Hematopoietic multipotent progenitor cell treated with erythropoietin and hydrocortisone succinate and interleukin-3 and kit ligand, for 8 days (in vitro differentiated cells): Measurements from ENCODE around the gene MTARC2.

Source experiments
- DNase-seq: peaks from one replicate; pipeline ENCODE4 v3.0.0-alpha.2; 2015

The MTARC2 gene

DNA sequence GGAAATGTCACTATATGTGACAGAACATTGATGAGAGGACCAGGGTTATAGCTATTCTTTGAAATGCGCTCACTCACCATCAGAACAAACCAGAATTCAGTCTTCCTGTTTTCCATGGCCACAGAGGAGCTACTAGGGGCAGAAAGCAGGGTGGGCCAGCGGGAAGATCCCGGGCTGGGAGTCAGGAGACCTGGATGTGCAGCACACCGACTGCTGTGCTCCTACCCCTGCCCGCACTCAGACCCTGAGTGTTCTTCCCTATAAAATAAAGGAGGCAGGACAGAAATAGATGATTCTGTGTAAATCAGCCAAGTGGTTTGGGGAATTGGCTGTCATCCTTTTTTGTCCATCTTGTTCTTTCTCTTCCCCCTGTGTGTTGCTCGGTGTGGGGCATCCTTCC, 59.6 kb downstream of the MTARC2 start:
- no peak for DNase-seq

DNA sequence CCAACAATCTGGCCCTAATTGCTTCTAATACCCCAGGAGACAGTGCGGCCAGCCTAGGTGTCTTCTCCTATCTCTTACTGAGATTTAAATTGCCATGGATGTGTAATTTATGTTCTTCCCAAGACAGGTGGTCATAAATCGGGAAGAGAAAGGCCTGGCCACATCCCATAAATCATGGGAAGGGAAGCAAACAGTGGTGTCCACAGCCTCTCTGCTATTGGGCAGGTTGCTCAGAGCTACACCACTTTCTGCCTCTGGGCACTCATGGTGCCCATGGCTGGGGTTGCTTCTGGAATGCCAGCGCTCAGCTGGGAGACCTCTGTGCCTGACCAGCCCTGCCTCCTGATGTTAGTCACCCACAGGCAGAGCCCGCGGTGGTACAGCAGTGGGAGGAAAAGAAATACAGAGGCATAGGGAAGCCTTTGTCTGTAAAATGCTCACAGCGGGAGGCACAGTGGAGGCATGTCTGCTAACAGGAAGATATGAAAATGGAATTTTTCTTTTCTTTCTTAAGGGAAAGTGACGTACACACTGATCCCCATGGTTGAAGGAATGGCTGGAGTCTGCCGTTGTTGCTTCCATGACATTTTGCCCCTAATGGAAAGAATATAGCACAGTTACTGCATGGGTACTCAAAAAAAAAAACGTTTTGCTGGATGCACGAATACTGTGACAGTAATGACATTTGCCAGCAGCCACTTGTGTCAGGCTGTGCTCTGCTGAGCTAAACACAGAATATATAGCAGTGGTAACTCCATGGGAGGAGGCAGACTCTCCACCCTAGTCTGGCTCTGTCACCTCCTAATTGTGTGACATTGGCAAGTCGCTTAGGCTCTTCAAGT, 60.4 kb downstream of the MTARC2 start:
- DNase-seq, result no peak

DNA sequence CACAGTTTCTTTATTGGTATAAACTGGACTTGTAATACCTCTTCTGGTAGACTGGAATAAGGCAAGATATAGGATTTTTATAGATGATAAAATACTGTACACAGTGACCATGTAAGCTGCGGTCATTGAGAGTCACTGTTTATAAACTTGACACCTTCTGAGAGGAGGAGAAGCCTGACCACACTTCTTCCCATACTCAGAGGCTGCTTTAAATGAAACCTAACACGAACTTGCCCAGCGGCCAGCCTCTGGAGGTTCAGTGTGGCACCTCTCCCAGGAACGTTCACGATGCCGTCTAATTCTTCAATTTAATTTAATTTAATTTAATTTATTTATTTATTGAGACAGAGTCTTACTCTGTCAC, 61.0 kb downstream of the MTARC2 start:
- no peak for DNase-seq

DNA sequence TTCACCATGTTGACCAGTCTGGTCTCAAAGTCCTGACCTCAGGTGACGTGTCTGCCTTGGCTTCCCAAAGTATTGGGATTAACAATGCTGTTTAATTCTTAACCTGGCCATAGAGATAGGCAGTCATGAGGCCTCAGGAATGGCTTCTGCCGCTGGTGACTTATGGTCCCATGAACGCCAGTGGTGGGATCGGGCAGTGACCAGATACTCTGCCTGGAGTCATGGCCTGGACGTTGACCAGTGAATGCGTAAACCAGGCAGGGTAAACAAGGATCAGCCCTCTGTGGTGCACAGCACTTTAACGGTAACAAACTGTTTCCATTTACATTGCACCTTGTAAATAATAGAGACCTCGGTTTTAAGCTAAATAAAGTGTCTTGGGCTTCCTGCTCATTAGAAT, 61.6 kb downstream of the MTARC2 start:
- no peak for DNase-seq

DNA sequence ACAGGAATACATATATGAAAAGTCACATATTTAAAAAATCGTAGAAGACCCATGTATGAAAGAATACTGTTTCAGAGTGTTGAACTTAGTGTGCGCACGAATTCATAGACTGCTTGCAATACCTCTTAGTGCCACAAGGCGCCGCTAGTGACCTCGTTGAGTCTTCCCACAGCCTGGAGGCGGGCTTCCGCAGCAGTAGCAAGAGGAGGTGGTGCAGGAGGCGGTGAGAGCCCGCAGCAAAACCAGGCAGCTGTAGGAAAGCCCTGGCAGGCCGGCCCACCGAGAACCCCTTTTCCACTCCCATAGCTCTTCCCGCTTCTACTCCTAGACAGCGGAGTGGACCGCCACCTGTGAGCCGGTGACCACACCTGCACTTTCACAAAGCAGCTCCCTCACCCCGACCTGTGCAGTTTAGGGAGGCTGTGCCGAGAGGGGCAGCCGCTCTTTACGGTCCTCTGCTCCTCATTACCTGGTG, 62.1 kb downstream of the MTARC2 start:
- DNase-seq, result peak; percentile 79

DNA sequence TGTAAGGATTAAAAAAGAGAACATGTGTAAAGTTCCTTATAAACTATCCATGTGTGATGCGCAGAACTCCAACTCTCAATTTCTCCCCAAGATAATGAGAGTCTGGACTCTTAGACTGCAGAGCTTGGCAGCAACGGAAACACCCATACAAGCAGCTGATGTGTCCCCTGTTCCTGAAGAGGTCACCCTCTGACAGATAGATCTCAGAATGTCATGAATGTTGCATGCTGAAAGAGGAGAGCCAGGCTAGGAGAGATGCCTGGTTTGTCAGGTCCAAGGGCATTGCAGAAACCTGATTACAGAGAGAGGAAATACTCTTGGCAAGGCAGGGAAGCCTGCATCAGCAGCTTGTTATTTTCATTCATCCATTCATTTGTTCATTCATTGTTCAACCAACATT, 62.8 kb downstream of the MTARC2 start:
- DNase-seq, result no peak

- no peak for DNase-seq
These were observed 63.6 kb downstream of the MTARC2 start for GRCh38 chr1:220811695-220812094.

- DNase-seq, result no peak
These were observed 64.2 kb downstream of the MTARC2 start for GRCh38 chr1:220812308-220812707.

GRCh38 chr1:220813013-220813412, 64.9 kb downstream of the MTARC2 start:
- DNase-seq, result no peak

DNA sequence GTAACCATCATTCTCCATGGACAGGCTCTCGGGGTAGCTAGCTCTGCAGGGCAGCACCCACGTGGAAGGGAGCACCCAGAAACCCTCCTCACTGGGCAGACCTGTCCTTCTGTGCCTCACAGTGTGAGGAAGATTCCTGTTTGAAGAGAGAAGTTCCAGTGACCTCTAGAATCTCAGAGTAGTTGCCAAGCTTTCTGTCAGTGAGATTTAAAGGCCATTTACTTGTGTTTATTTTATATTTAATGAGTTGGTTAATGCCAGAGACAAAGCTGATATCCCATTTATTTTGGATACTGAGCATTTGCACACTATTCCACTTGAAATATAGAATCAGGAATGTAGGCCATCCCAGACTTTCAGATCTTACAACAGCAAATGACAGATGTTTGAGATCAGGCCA, 67.3 kb downstream of the MTARC2 start:
- no peak for DNase-seq

DNA sequence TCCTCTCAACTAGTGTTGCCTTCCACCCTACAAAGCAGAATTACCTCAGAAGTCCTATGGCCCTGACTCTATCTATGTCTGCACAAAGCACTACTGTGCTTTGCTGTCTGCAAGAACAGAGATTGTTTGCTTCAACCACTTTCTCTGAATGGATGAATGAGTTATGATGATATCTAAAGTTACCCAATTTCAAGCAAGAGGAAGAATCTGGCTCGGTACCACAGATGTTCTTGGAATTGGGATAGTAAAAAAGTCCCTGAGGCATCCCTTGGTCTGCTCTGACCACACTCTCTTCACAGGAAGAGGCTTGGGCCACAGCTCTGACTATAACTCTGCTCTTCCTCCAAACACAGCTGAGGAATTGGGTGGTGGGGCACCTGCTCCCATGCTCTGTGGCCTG, 69.8 kb downstream of the MTARC2 start:
- no peak for DNase-seq

DNA sequence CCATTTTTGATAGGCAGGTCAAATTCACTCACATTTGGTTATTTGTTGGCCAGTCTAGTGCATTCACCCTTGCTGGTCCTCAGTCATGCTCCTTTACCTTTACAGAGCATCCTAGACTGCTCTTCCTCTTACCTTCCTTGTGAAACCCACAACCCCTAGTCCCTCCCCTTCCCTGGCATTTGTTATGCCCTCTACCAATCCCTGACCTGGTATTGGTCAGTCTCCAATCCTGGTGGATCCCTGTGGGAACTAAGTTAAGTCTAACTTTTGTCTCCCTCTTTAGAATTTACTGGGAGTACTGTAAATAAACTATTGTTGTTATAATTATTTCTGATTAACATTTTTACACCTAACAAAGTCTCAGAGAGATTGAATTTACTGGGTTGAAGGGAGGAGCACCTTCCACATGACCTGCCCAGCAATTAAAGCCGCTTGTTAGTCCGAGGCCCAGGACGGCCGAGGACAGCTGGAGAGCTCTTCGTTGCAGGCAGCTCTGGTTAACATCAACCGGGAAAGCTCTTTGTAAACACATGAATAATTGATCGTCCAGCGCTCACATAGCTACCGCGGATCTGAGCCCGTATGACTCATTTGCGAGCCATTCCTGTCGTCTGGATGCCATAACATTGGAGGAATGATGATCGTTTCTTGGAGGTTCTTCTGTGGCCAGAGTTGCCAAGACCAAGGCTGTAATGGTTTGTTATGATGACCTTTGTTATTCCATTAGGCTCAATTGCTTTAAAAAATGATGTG, 70.5 kb downstream of the MTARC2 start:
- no peak for DNase-seq

GRCh38 chr1:220819467-220820026, 71.4 kb downstream of the MTARC2 start:
- DNase-seq, result no peak

DNA sequence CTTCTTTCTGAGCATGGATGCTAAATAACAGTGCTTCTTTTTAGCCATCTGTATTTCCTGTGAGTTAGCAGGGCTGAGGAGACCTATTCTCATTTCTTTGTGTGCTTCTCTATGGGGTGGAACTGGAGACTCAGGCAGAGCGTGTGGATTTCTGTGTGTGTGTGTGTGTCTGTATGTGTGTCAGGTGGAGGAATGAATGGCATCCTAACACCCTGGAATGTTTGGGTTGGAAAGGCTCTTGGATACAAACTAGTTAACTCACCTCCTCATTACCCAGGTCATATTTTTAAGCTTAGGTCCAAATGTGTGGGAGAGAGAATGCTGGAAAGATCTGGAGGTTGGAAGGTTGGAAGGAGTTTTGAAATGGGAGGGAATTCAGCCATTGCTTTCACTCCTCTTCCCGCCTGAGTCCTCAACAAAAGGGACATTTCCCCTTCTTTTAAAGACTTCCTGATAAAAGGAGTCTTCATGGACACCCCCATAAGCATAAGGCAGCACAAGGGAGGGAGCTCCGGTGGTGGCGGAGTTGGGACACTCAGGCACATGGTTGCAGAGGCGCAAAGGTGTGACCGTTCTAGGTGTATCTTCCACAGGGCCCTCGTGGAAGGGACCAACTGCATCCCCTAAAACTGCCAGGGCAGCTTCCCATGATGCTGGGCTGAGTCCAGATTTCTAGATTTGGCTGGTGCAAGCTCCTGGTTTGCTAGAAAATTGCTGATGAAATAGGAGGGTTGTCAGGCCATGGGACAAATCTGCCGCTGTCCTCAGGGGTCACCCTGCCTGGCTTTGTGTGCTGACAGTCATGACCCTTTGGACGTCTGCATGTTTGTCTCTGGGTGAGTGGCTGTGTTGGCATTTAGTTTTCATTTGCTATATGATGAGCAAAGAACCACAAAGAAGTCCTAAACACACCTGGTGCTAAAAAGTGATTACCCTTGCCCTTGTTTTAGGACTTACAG, 76.2 kb downstream of the MTARC2 start:
- DNase-seq, result no peak

GRCh38 chr1:220825819-220826551, 77.9 kb downstream of the MTARC2 start:
- no peak for DNase-seq

DNA sequence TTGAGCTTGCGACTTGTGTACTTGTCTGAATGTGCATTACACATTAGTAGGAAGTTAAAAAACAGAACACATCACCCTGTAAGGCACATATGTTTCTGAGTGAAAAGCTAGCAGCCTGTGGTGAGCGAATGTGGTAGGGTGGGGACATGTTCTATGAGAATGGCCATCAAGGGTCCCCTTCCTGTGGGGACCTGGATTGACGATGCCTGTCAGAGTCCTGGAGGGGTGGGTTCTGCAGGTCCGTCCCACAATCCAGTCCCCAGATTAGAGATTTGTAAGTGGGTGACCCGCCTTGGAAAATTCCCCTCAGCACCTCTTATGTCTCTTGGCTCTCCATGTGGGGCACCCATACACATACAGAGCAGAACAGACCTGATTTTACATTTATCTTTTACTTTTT, 78.6 kb downstream of the MTARC2 start:
- DNase-seq, result no peak

- DNase-seq, result no peak
These were observed 79.5 kb downstream of the MTARC2 start for GRCh38 chr1:220827445-220828178.

- no peak for DNase-seq
These were observed 80.0 kb downstream of the MTARC2 start for GRCh38 chr1:220828179-220828490.

DNA sequence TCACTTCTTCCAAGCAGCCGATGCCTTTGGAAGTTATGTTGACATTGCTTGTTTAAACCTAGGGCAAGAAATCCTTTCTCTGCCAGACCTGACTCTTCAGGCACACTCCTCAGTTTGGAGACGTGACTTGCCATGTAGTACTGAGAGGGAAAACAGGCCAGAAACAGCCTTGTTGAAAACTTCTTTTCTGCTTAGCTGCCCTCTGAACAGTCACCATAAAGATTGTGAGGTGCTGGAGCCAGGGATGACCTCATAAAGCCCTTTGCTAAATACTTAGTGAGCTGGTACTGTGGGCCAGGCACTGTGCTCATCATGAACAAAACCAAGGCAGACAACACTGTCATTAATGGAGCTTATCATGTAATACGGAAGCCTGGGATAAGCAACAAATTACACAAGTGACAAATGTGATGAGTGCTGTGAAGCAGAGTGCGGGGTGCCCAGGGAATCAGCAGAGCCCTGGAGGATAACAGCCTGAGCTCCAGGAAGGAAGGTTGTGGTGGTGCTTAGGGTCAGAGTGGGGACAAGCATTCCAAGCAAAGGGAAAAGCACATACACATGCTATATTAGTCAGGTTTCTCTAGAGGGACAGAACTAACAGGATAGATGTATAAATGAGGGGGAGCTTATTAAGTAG, 80.9 kb downstream of the MTARC2 start:
- DNase-seq, result no peak

GRCh38 chr1:220833436-220833835, 85.3 kb downstream of the MTARC2 start:
- no peak for DNase-seq
